T1000 (cell line): Measurements from ENCODE around the gene TACC2.
"Not testable (repeated sequence)": the region's sequence is repeated elsewhere in the genome, so short reads cannot be mapped to it uniquely, and the experiment has no call there.

Experiments
- DNase-seq: peaks from one replicate; lab custom pipeline; 2025; ENCODE audit warnings: mixed read lengths; lab: John Stamatoyannopoulos, UW

The TACC2 gene

DNA sequence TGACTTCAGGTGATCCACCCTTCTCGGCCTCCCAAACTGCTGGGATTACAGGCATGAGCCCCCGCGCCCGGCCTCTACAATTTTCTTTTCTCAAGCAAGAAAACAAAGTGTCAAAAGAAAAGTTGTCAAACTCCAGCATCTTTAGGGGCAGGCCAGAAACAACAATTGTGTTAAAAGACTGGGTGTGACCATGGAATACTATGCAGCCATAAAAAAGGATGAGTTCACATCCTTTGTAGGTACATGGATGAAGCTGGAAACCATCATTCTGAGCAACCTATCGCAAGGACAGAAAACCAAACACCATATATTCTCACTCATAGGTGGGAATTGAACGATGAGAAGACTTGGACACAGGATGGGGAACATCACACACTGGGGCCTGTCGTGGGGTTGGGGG lies 34.3 kb downstream of the TACC2 start:
- not testable (repeated sequence) for DNase-seq

GRCh38 chr10:122029499-122030199 lies 40.7 kb downstream of the TACC2 start:
- DNase-seq = no peak

DNA sequence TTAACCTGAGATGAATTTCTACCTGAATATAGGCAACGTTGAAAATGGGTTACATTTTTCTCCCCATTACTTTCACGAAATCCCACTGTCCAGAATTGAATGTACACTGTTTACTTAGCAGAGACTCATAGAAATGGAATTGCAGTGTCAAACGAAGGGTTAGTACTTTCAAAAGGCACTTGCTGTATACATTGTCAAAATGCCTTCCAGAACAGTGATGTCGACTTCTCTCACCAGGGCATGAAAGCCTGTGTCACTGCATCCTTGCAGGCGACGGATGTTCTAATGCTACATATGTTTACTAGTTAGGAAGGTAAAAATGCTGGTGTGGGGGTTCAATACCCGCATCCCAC lies 41.2 kb downstream of the TACC2 start:
- no peak for DNase-seq

- no peak for DNase-seq
Observed at GRCh38 chr10:122033224-122033926, 44.4 kb downstream of the TACC2 start.

DNA sequence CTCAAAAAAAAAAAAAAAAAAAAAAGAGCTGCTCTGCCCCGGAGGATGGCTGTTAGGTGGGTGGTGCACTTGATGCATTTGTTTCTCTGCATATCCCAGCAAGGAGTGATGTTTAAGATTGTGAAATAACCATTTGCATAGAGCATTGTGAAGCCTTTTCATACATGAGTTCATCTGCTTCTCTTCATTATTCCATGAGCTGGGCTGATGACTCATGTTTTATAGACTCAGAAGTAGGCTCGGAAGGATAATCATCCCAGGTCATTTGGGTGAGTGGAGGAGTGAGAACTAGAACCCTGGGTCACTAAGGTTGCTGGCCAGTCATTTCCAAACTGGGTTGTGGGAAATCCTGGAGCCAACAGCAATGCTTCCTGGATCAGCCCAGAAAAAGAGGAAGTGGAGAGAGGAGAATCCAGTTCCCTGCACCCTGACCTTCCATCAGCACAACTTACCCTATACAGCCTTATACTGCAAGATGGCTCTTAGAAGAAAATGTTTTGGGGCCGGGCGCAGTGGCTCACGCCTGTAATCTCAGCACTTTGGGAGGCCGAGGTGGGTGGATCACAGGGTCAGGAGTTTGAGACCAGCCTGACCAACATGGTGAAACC lies 45.3 kb downstream of the TACC2 start:
- no peak for DNase-seq

DNA sequence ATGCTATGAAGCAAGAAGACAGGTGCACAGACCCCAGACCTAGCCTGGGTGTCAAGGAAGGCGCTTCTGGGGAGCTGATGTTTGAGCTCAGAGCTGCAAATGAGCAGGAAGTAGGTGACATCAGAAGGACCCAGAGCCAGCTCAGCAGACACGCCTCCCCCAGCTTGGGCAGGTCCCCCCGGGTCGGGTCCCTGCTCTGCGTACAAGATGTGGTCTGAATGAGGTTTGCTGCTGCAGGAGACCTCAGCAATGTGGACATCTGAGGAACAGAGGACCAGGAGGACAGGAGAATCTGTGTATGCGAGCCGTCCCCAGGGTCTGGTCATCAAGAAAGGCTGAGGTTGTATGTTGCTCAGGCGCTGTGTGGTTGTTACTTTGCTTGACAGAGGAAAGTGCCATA lies 51.8 kb downstream of the TACC2 start:
- no peak for DNase-seq

GRCh38 chr10:122042836-122043235 lies 53.9 kb downstream of the TACC2 start:
- no peak for DNase-seq

GRCh38 chr10:122044045-122044661 lies 55.2 kb downstream of the TACC2 start:
- DNase-seq = no peak

DNA sequence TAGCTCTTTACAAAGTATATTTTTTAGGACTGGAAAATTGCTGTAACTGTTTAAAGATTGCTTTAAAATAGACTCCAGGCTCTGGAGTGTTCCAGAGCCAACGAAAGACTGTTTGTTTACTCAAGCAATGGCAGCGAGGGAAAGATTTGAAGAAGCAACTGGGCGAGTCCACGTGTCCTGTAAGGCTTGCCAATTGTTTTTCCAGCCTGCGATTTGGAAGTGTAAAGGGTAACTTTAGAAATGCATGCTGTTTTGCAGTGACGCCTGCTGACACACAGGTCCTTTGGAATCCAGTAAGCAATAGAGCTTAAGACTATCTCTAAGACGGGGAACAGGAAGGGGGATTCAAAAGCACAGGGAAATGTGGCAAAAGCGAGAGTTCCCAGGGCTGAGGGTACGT lies 55.8 kb downstream of the TACC2 start:
- DNase-seq = no peak

DNA sequence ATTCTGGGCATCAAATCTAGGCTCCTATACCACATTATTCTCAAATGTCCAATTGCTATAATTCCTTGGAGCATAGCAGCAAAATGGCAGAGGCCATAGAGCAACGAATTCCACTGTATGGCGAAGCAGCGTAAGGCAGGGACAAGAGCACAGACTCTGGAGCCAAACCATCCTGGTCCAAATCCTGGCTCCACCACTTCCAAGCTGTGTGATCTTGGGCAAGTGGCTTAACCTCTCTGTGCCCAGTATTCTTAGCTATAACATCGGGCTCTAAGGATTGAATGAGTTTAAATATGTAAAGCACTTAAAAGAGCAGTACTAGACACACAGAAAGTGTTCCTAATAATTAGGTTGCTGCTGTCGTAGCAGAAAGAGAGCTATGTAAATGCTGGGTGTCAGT lies 56.2 kb downstream of the TACC2 start:
- DNase-seq = no peak

DNA sequence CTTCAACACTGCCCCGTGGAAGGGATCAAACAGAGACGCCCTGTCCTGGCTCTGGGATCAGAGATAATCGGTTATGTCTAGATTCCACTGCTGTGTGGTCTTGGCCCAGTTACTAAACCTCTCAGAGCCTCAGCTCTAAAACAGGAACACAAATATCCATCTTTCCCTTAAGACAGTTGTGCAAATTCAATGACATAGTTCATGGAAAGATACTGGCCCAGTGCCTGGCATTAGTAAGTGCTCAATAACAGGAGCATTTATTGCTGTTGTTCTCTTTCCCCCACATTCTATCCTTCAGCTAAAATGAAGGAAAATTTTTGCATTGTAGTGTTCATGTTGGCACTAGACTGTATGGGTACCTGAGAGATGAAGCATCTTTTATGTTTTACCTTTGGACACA lies 58.6 kb downstream of the TACC2 start:
- DNase-seq = no peak

DNA sequence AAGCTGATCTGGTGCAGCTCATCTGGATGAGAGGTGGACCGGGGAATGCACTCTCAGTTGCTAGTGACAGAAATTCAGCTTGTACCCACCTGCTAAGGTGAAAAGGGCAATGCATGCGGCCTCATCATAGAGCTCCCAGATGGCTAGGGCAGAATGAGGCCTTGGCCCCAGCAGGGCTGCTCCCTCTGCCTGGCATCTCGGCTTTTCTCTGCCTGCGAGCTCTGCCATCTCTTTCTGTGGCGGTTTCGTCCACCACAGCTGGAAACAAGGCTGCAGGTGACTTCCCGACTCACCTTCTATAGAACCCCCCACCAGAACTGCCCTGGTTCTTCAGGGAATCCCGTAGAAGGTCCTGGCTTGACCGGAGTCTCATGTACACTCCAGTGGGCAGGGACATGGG lies 60.1 kb downstream of the TACC2 start:
- DNase-seq = no peak

GRCh38 chr10:122050311-122050710 lies 61.3 kb downstream of the TACC2 start:
- DNase-seq = no peak

- DNase-seq = no peak
Observed at GRCh38 chr10:122050811-122051210, 61.8 kb downstream of the TACC2 start.

DNA sequence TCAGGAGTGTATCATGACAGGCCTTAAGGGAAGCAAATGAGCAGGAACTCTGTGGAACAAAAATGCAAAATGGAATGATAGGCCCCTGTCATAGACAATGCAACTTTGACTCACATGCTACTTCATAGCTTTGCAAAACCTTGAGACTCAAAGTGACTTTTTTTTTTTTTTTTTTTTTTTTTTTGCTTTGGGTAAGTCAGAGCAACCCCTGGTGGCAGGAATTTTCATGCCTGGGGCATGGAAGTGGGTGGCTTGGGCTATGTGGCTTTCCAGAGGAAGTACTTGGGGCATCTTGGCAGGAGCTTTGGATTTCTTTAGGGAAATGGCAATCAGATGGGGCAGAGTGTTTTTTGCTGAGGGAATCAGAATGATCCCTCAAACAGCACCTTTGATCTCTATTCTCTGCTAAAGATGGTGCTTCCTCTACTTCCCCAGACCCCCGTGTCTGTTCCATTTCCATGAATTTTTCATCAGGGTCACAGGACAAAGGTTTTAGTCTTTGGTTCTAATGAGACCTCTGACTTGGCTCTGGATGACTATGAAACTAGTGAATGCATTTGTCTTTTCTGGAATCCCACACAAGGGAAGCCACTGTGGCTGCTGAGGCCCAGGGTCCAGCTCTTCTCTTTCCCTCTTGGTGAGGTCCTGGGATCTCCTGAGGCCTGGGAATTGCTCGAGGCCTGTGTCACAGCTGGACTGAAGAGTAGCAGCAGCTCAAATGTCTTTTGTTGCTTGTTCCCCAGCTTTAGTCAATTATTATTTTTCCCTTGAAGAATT lies 62.8 kb downstream of the TACC2 start:
- peak; percentile 58 for DNase-seq

DNA sequence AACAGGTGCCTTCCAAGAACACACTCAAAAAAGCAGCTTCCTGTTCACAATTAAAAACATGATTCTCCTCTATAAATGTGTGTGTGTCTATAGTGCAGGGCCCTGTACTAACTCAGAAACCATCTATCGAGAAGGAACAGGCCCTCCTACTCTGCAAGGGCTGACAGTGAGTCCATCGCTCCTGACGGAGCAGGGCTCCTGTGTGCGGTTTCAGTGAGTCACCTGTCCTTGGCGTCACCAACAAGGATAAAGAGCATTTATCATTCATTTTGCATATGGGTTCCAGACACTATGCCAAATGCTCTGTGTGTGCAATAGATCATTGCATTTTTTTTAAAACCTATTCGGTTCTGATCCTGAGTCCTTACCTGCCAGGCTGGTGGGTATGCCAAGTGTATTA lies 63.7 kb downstream of the TACC2 start:
- DNase-seq = no peak

- DNase-seq = no peak
Observed at GRCh38 chr10:122053314-122053713, 64.4 kb downstream of the TACC2 start.

DNA sequence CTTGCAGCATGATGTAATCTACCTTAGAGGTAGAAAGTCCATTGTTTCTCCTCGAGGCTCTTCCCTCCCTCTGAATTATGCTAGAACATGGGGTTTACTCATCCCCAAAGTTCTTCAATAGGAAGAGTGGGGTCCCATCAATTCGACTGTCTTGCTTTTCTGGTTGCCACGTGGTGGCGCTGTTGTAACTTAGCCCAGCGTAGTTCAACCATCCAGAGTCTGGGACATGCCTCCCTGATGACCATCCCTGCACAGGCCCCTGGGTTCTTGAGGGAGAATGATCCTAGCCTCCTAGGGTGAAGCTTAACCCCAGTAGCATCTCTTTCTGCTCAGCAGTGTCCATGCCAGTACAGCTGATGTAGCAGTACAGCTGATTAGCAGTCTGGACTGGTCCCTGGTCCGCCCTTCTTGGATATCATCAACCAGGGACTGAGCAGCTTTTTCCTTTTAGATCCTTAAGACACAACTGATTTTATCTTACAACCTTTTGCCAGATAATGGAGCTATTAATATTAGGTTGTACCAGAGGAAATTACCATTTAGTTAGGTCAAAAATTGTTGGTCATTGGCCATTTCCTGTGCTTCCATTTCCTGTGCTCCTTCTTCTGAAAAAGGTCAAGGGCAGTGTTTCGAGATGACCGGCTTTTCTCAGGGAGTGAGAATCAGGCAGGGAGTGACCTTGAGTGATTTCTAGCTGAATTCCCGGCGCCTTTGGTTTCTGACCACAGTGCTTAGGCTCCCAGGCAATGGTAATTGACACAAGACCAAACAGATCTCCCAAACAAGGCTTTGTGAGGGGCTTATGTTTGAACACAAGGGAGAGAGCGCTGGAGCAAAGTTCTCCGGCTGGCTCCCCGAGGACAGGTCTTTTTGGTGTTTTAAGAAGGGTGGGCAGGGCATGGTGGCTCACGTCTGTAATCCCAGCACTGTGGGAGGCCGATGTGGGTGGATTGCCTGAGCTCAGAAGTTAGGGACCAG lies 65.4 kb downstream of the TACC2 start:
- DNase-seq = peak; percentile 35

DNA sequence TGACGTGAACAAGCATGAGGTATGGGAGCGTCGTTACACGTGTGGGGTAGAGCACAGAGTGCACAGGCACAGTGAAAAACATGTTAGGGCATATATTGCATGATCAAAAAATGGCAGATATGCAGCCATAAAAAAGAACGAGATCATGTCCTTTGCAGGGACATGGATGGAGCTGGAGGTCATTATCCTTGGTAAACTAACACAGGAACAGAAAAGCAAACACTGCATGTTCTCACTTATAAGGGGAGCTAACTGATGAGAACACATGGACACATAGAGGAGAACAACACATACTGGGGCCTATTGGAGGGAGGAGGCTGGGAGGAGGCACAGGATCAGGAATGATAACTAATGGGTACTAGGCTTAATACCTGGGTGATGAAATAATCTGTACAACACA lies 66.3 kb downstream of the TACC2 start:
- no peak for DNase-seq

- DNase-seq = no peak
Observed at GRCh38 chr10:122056431-122057094, 67.6 kb downstream of the TACC2 start.
